K562 (cell line): ENCODE measurements around the gene ZPR1. TPM values are rescaled to one million over a fixed set of nuclear protein-coding genes. Genes with fewer than 3 reads are reported as not detected.

Source experiments
- ATAC-seq: fragments of 200-7000 bp; cut with Tn5 transposase; 3 replicates; pipeline ENCODE4 v1.9.1; 2020; ENCODE audit warnings: moderate library complexity
- BruUV-seq: library from RNA; stranded (reverse); fragments of 400-500 nt; replicated peaks from 2 replicates; lab custom pipeline; 2021; lab: Mats Ljungman, UMichigan
- CTCF ChIA-PET: fragments of 300-600 bp; formaldehyde crosslinking; extraction: SDS; loops from one replicate; lab custom pipeline; 2021; ENCODE audit warnings: low intra/inter-chr PET ratio; lab: Yijun Ruan, JAX
- POLR2A ChIA-PET: fragments of 300-600, 350-650 bp; sonication (Branson Sonifier 250); formaldehyde crosslinking; extraction: SDS; loops from one replicate; lab custom pipeline; 2021; ENCODE audit warnings: antibody characterized with exemption, inconsistent platforms; lab: Yijun Ruan, JAX
- DNase-seq, 4 experiments: peaks; one replicate each; pipeline versions ENCODE4 v3.0.0 to v3.0.0-alpha.2; 2011 to 2018; ENCODE audit warnings: low spot score in 3 of 4, mixed read lengths in 3 of 4; ENCODE audit errors: extremely low read depth in 1 of 4
- FAIRE-seq: peaks from 2 replicates; lab custom pipeline; 2011; peaks lifted over from hg19 to GRCh38; lab: Jason Lieb, UNC
- H2AFZ ChIP-seq: 2 replicates; pipeline ENCODE4 v1.6.0; 2011; ENCODE audit warnings: low read depth, low read length, control low read depth, inconsistent platforms
- H3K27ac ChIP-seq: fragments of 200-600 bp; 3 replicates; pipeline ENCODE4 v1.8.0; 2011; ENCODE audit warnings: low read depth, mild to moderate bottlenecking, control low read depth, inconsistent platforms, low read length, moderate library complexity, mixed read lengths; ENCODE audit errors: extremely low read depth
- H3K27me3 ChIP-seq, 2 experiments: fragments of 300-600 bp in 1 of 2; 2 replicates in 1 of 2; 3 replicates in 1 of 2; pipeline versions ENCODE4 v1.6.0 to v1.8.0; 2011; ENCODE audit warnings: inconsistent platforms in 2 of 2, low read length in 2 of 2, mild to moderate bottlenecking in 1 of 2, mixed read lengths in 1 of 2, moderate library complexity in 1 of 2; ENCODE audit not compliant: control insufficient read depth in 2 of 2, insufficient read depth in 2 of 2
- H3K36me3 ChIP-seq: fragments of 300-600 bp; 3 replicates; pipeline ENCODE4 v1.8.0; 2011; ENCODE audit warnings: mild to moderate bottlenecking, low read length, inconsistent platforms; ENCODE audit not compliant: control insufficient read depth, insufficient read depth
- H3K4me1 ChIP-seq, 2 experiments: fragments of 200-600 bp in 1 of 2; replicated peaks in 1 of 2; 2 replicates in 1 of 2; 3 replicates in 1 of 2; pipeline versions ENCODE4 v1.5.1 to v1.8.0; 2011; ENCODE audit warnings: inconsistent platforms in 2 of 2, low read length in 2 of 2, mild to moderate bottlenecking in 1 of 2, mixed read lengths in 1 of 2, moderate library complexity in 1 of 2; ENCODE audit not compliant: control insufficient read depth in 2 of 2, insufficient read depth in 2 of 2
- H3K4me2 ChIP-seq: 2 replicates; pipeline ENCODE4 v1.6.1; 2011; ENCODE audit warnings: low read length, control low read depth, inconsistent platforms, mixed read lengths; ENCODE audit not compliant: insufficient read depth
- H3K4me3 ChIP-seq: fragments of 200-600 bp; sonication (generic), shearing (Covaris generic); 2 replicates; pipeline ENCODE4 v1.5.1; 2016; ENCODE audit warnings: control low read depth, inconsistent platforms
- H3K79me2 ChIP-seq: fragments of 200-600 bp; 3 replicates; pipeline ENCODE4 v1.8.0; 2011; ENCODE audit warnings: low read length, inconsistent platforms; ENCODE audit not compliant: control insufficient read depth, insufficient read depth
- H3K9ac ChIP-seq, 2 experiments: 2 replicates each; pipeline versions ENCODE4 v1.6.0 to v1.6.1; 2011; ENCODE audit warnings: low read depth in 2 of 2, low read length in 2 of 2, control low read depth in 1 of 2, inconsistent platforms in 1 of 2, mild to moderate bottlenecking in 1 of 2, mixed read lengths in 1 of 2; ENCODE audit not compliant: insufficient read depth in 1 of 2
- H3K9me1 ChIP-seq: one replicate; pipeline ENCODE4 v1.6.0; 2011; ENCODE audit warnings: inconsistent platforms, mild to moderate bottlenecking, low read length, moderate library complexity; ENCODE audit not compliant: control insufficient read depth, insufficient read depth
- H3K9me3 ChIP-seq: replicated peaks from 2 replicates; pipeline ENCODE4 v1.5.1; 2011; ENCODE audit warnings: low read depth, low read length, inconsistent platforms; ENCODE audit not compliant: control insufficient read depth, insufficient read depth
- H4K20me1 ChIP-seq: replicated peaks from 2 replicates; pipeline ENCODE4 v1.6.1; 2011; ENCODE audit warnings: low read length, inconsistent platforms, mixed read lengths; ENCODE audit not compliant: control insufficient read depth, insufficient read depth
- CCAR2 ChIP-seq: fragments of 200-400 bp; formaldehyde crosslinking; IDR thresholded peaks from 2 replicates; pipeline ENCODE4 v1.6.1; 2017; ENCODE audit warnings: mild to moderate bottlenecking, low read depth, low read length
- CREB1 ChIP-seq, 2 experiments: sonication (generic) in 1 of 2; formaldehyde crosslinking in 1 of 2; IDR thresholded peaks; 2 replicates each; pipeline versions ENCODE4 v1.6.1 to v1.8.0; 2012 to 2022; ENCODE audit warnings: inconsistent platforms in 1 of 2, mild to moderate bottlenecking in 1 of 2, missing genetic modification reagents in 1 of 2, moderate library complexity in 1 of 2
- EWSR1 ChIP-seq: fragments of 450-650 bp; IDR thresholded peaks from 2 replicates; pipeline ENCODE4 v1.6.1; 2018; ENCODE audit warnings: borderline replicate concordance, mild to moderate bottlenecking, low read depth, moderate library complexity; ENCODE audit not compliant: partially characterized antibody
- HDAC6 ChIP-seq: IDR thresholded peaks from 2 replicates; pipeline ENCODE4 v1.6.1; 2012; ENCODE audit warnings: low read depth, mild to moderate bottlenecking, control low read depth, inconsistent platforms, low read length, moderate library complexity
- HSF4 ChIP-seq: fragments of 250-450 bp; sonication (Bioruptor Pico); IDR thresholded peaks from 2 replicates; pipeline ENCODE4 v2.1.2; 2022; ENCODE audit warnings: mild to moderate bottlenecking, moderate library complexity, borderline replicate concordance
- KLF16 ChIP-seq: IDR thresholded peaks from 2 replicates; pipeline ENCODE4 v1.6.1; 2016; ENCODE audit warnings: antibody characterized with exemption
- MAZ ChIP-seq, 2 experiments: fragments of 450-650 bp in 1 of 2; sonication (generic) in 1 of 2; formaldehyde crosslinking; IDR thresholded peaks in 1 of 2; conservative IDR thresholded peaks in 1 of 2; 2 replicates each; pipeline versions ENCODE4 v1.4.0 to v1.5.0; 2020; ENCODE audit warnings: mild to moderate bottlenecking in 1 of 2, missing genetic modification reagents in 1 of 2
- MBD2 ChIP-seq: sonication (generic); IDR thresholded peaks from 2 replicates; pipeline ENCODE4 v1.6.1; 2016; ENCODE audit warnings: low read depth, borderline replicate concordance
- PHTF2 ChIP-seq: fragments of 250-450 bp; sonication (Bioruptor Pico); IDR thresholded peaks from 2 replicates; pipeline ENCODE4 v1.5.0; 2021; ENCODE audit warnings: mild to moderate bottlenecking
- POLR2A ChIP-seq: fragments of 450-650 bp; conservative IDR thresholded peaks from 2 replicates; pipeline ENCODE4 v1.6.1; 2016
- POLR2B ChIP-seq: fragments of 450-650 bp; IDR thresholded peaks from 2 replicates; pipeline ENCODE4 v1.6.1; 2018; ENCODE audit warnings: low read depth; ENCODE audit not compliant: partially characterized antibody
- SAFB ChIP-seq: fragments of 200-400 bp; formaldehyde crosslinking; IDR thresholded peaks from 2 replicates; pipeline ENCODE4 v1.6.1; 2017; ENCODE audit warnings: low read depth, low read length, borderline replicate concordance
- SMAD2 ChIP-seq: fragments of 150-350 bp; IDR thresholded peaks from 2 replicates; pipeline ENCODE4 v1.6.1; 2014; ENCODE audit warnings: low read depth, mild to moderate bottlenecking, low read length
- SMAD4 ChIP-seq: fragments of 250-450 bp; sonication (Bioruptor Pico); conservative IDR thresholded peaks from 2 replicates; pipeline ENCODE4 v1.8.0; 2021; ENCODE audit warnings: inconsistent platforms, mild to moderate bottlenecking, moderate library complexity
- SUPT5H ChIP-seq: fragments of 450-650 bp; IDR thresholded peaks from 2 replicates; pipeline ENCODE4 v1.6.1; 2016
- TCF7 ChIP-seq: sonication (generic); IDR thresholded peaks from 2 replicates; pipeline ENCODE4 v1.6.1; 2016; ENCODE audit warnings: antibody characterized with exemption, borderline replicate concordance
- XRCC4 ChIP-seq: IDR thresholded peaks from one replicate; pipeline ENCODE4 v1.6.1; 2011; ENCODE audit not compliant: insufficient read depth, insufficient read length; ENCODE audit errors: extremely low read depth
- ZC3H11A ChIP-seq: IDR thresholded peaks from 2 replicates; pipeline ENCODE4 v1.6.1; 2012; ENCODE audit warnings: low read depth, low read length, improper control_type of control experiment
- ZNF561 ChIP-seq: fragments of 450-650 bp; formaldehyde crosslinking; conservative IDR thresholded peaks from 2 replicates; pipeline ENCODE4 v1.4.0; 2020; ENCODE audit warnings: mild to moderate bottlenecking, moderate library complexity
- ZNF699 ChIP-seq: fragments of 250-450 bp; sonication (Bioruptor Pico); IDR thresholded peaks from 2 replicates; pipeline ENCODE4 v1.8.0; 2021; ENCODE audit warnings: mild to moderate bottlenecking, moderate library complexity; ENCODE audit not compliant: insufficient replicate concordance
- WGBS: fragments of 100-300 bp; shearing (Covaris generic); methylation state at CpG from one replicate; pipeline ENCODE4 v1.1.6; 2016; ENCODE audit warnings: low coverage, mixed read lengths; ENCODE audit not compliant: insufficient coverage; ENCODE audit errors: missing lambda C conversion rate; 5-methylcytosine and 5-hydroxymethylcytosine counted together
- in situ Hi-C: fragments of 300-500 bp; cut with MboI; formaldehyde crosslinking; loops from 4 replicates; pipeline ENCODE4 v1.15.0; 2018; ENCODE audit warnings: inconsistent platforms, mixed read lengths
- intact Hi-C: fragments of 100-400 bp; cut with micrococcal nuclease; formaldehyde crosslinking; loops from 2 replicates; pipeline ENCODE4 v1.14.2; 2022
- polyA plus RNA-seq, 8 experiments: library from polyadenylated mRNA; depleted of rRNA in 4 of 8; stranded (reverse) in 5 of 8; unstranded in 3 of 8; fragments of >200 nt; fragmentation: Nextera tagmentation in 2 of 8; fragmentation: Illumina TruSeq in 1 of 8; extraction: Ambion mirVana in 2 of 8; extraction: Trizol in 1 of 8; gene quantifications; 2 replicates each; pipeline versions ENCODE4 v1.2.1 to v1.2.3, GENCODE V29; 2011 to 2014; ENCODE audit warnings: inconsistent platforms in 1 of 8, missing spikeins in 1 of 8
- total RNA-seq, 7 experiments: library from RNA; depleted of rRNA in 6 of 7; stranded (reverse); fragments of >200 nt in 6 of 7; fragmentation: Illumina TruSeq in 2 of 7; extraction: Trizol in 2 of 7; gene quantifications; 2 replicates each; pipeline versions ENCODE4 v1.2.1 to v1.2.3, GENCODE V29; 2011 to 2021; ENCODE audit warnings: low replicate concordance in 1 of 7
- TF ChIP-seq, protein P1 (sequence below): sonication (generic); formaldehyde crosslinking; IDR thresholded peaks from 2 replicates; pipeline ENCODE4 v1.8.0; 2022; ENCODE audit warnings: mild to moderate bottlenecking, missing genetic modification reagents
- TF ChIP-seq, protein P2 (sequence below): fragments of 450-650 bp; IDR thresholded peaks from 2 replicates; pipeline ENCODE4 v1.6.1; 2017; ENCODE audit warnings: mild to moderate bottlenecking, moderate library complexity

Gene ZPR1
- total and polyA plus RNA-seq, 9 of the 15 experiments (the other 6 are each of a cell fraction or from before 2014, with no cell fraction given): 13.0 to 120 (median 83.8) TPM

DNA sequence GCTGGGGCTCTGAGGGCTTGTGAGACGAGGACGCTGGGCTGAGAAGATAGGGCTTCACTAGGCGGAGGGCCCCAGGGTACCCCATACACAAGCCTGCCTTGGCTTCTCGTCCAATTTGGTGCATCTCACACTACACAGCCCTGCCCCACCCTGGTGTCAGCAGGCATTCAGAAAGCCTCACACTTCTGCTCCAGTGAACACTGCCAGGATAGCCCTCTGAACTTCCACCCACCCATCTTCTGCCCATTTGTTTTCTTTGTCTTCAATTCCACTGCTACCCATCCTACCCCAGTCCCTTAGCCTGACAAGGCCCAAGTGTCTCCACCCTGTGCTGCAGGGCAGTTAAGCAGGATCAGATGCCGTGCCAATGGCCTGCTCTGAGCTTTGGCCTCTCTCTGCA is 13.2 kb downstream of the ZPR1 start:
- ATAC-seq (no peak), FAIRE-seq (no peak), DNase-seq (no peak)
- no peak overlapping the region for H2AFZ ChIP-seq
- H3K27me3 ChIP-seq: no peaks in the 10 kb centered on the region
- in situ Hi-C loops: no loop called here
- H3K79me2 ChIP-seq: peaks cover 22% of the 10 kb centered on the region
- peaks cover 14 to 42% of the 10 kb centered on the region in 2 experiments; a peak in 4 of 5 replicates for H3K4me1 ChIP-seq
- ChIA-PET POLR2A (interaction anchor here (0.5 to 1.1 kb wide), 2 partner anchors 13 to 681 kb away, joined by 3 read pairs; no protein-coding TSS in a partner anchor), CTCF (interaction anchor here (0.6 kb wide), 1 partner anchor 1904 kb away, joined by 3 read pairs; no protein-coding TSS in a partner anchor)
- intact Hi-C loops: no loop called here
- peaks cover 6% of the 10 kb centered on the region for H3K9me1 ChIP-seq
- no peaks in the 10 kb centered on the region for H3K9me3 ChIP-seq
- 58% methylated on average over 5 of the region's 5 CpGs for WGBS
- H3K27ac ChIP-seq: no peak overlapping the region
- peaks cover 5% of the 10 kb centered on the region; the same call in 1 of the 2 replicates for H4K20me1 ChIP-seq
- peak overlapping the region in 1 of 2 experiments; percentile 73; a peak in 2 of 4 replicates for H3K9ac ChIP-seq
- no peak overlapping the region for H3K4me3 ChIP-seq
- H3K4me2 ChIP-seq: no peak overlapping the region
- BruUV-seq: no TSS peak
- H3K36me3 ChIP-seq: peaks cover 41% of the 10 kb centered on the region
- TF ChIP-seq TCF7 (no peak), MAZ (CRISPR knock-in tag; conservative IDR thresholded peaks at IDR 0.05 in 1 of 2, IDR thresholded peaks at IDR 0.05 in 1 of 2) (no peak), CREB1 (IDR thresholded peaks at IDR 0.05) (no peak), CREB1 (CRISPR knock-in tag; IDR thresholded peaks at IDR 0.05) (no peak), POLR2B (peak; percentile 48), KLF16 (no peak), SMAD2 (no peak), XRCC4 (no peak), MBD2 (no peak), SAFB (no peak), ZNF561 (CRISPR knock-in tag) (no peak), SUPT5H (peak; percentile 29; the same call in 1 of the 2 replicates), POLR2A (peak; percentile 66; the same call in 1 of the 2 replicates), HSF4 (CRISPR knock-in tag) (no peak), HDAC6 (no peak), PHTF2 (CRISPR knock-in tag) (no peak), SMAD4 (CRISPR knock-in tag) (no peak), ZC3H11A (no peak), EWSR1 (no peak), ZNF699 (CRISPR knock-in tag) (no peak), CCAR2 (no peak)
- TF ChIP-seq, protein P1, sequence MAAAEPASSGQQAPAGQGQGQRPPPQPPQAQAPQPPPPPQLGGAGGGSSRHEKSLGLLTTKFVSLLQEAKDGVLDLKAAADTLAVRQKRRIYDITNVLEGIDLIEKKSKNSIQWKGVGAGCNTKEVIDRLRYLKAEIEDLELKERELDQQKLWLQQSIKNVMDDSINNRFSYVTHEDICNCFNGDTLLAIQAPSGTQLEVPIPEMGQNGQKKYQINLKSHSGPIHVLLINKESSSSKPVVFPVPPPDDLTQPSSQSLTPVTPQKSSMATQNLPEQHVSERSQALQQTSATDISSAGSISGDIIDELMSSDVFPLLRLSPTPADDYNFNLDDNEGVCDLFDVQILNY (CRISPR knock-in tag): no peak
- TF ChIP-seq, protein P2, sequence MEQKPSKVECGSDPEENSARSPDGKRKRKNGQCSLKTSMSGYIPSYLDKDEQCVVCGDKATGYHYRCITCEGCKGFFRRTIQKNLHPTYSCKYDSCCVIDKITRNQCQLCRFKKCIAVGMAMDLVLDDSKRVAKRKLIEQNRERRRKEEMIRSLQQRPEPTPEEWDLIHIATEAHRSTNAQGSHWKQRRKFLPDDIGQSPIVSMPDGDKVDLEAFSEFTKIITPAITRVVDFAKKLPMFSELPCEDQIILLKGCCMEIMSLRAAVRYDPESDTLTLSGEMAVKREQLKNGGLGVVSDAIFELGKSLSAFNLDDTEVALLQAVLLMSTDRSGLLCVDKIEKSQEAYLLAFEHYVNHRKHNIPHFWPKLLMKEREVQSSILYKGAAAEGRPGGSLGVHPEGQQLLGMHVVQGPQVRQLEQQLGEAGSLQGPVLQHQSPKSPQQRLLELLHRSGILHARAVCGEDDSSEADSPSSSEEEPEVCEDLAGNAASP: no peak
